Activated T-cell treated with anti-CD3 and anti-CD28 coated beads, Interleukin-2, amount 50 U/mL, for 4 hours (primary cell): ENCODE data around the gene SH3TC2. TPM values are rescaled to one million over a fixed set of nuclear protein-coding genes. Genes with fewer than 3 reads are reported as not detected.

ENCODE experiments used
- ATAC-seq, 2 donors: fragments of 200-7000 bp; cut with Tn5 transposase; one replicate each; pipeline ENCODE4 v1.10.0; 2021
- DNase-seq: peaks from one replicate; pipeline ENCODE4 v3.0.0-alpha.2; 2020
- H3K27me3 Mint-ChIP-seq: one replicate; pipeline ENCODE4 v1.8.0; 2021; ENCODE audit warnings: low read depth, mixed read lengths
- H3K36me3 Mint-ChIP-seq: one replicate; pipeline ENCODE4 v1.8.0; 2022; ENCODE audit warnings: mixed read lengths; ENCODE audit not compliant: insufficient read depth
- H3K4me1 Mint-ChIP-seq: one replicate; pipeline ENCODE4 v1.8.0; 2021; ENCODE audit warnings: low read depth, mixed read lengths
- H3K4me3 Mint-ChIP-seq: one replicate; pipeline ENCODE4 v1.8.0; 2021; ENCODE audit warnings: mild to moderate bottlenecking, moderate library complexity, mixed read lengths
- H3K9me3 Mint-ChIP-seq: one replicate; pipeline ENCODE4 v1.8.0; 2021; ENCODE audit warnings: mixed read lengths
- total RNA-seq, 3 donors: library from RNA; stranded (reverse); gene quantifications; one replicate each; pipeline ENCODE4 v1.2.1, GENCODE V29; 2021

SH3TC2 gene
- total RNA-seq, 3 donors from 2014 or later = not detected

GRCh38 chr5:149007174-149007573, 55.7 kb downstream of the SH3TC2 start:
- ATAC-seq (no peak), DNase-seq (no peak)
- no peak overlapping the region for H3K4me3 Mint-ChIP-seq
- no peaks in the 10 kb centered on the region for H3K4me1 Mint-ChIP-seq
- no peaks in the 10 kb centered on the region for H3K9me3 Mint-ChIP-seq
- no peaks in the 10 kb centered on the region for H3K36me3 Mint-ChIP-seq
- peaks cover 2% of the 10 kb centered on the region for H3K27me3 Mint-ChIP-seq

- H3K27me3 Mint-ChIP-seq = peaks cover 7% of the 10 kb centered on the region
- DNase-seq (no peak), ATAC-seq (no peak)
- H3K4me1 Mint-ChIP-seq = no peaks in the 10 kb centered on the region
- H3K9me3 Mint-ChIP-seq = no peaks in the 10 kb centered on the region
- H3K36me3 Mint-ChIP-seq = no peaks in the 10 kb centered on the region
- H3K4me3 Mint-ChIP-seq = no peak overlapping the region
Observed at GRCh38 chr5:149006426-149006825, 56.4 kb downstream of the SH3TC2 start.

- no peaks in the 10 kb centered on the region for H3K36me3 Mint-ChIP-seq
- ATAC-seq (no peak), DNase-seq (no peak)
- H3K4me3 Mint-ChIP-seq = no peak overlapping the region
- no peaks in the 10 kb centered on the region for H3K4me1 Mint-ChIP-seq
- peaks cover 7% of the 10 kb centered on the region for H3K27me3 Mint-ChIP-seq
- no peaks in the 10 kb centered on the region for H3K9me3 Mint-ChIP-seq
Observed at GRCh38 chr5:149005077-149005892, 57.6 kb downstream of the SH3TC2 start.

- H3K9me3 Mint-ChIP-seq = no peaks in the 10 kb centered on the region
- DNase-seq (no peak), ATAC-seq (no peak)
- peaks cover 7% of the 10 kb centered on the region for H3K27me3 Mint-ChIP-seq
- no peaks in the 10 kb centered on the region for H3K4me1 Mint-ChIP-seq
- H3K36me3 Mint-ChIP-seq = no peaks in the 10 kb centered on the region
- no peak overlapping the region for H3K4me3 Mint-ChIP-seq
Observed at GRCh38 chr5:149004559-149004958, 58.3 kb downstream of the SH3TC2 start.

- peaks cover 14% of the 10 kb centered on the region for H3K27me3 Mint-ChIP-seq
- DNase-seq = no peak
- no peaks in the 10 kb centered on the region for H3K36me3 Mint-ChIP-seq
- no peaks in the 10 kb centered on the region for H3K4me1 Mint-ChIP-seq
- ATAC-seq = no peak
- H3K9me3 Mint-ChIP-seq = no peaks in the 10 kb centered on the region
- H3K4me3 Mint-ChIP-seq = no peak overlapping the region
Observed at GRCh38 chr5:149002761-149003689, 59.8 kb downstream of the SH3TC2 start.

GRCh38 chr5:149002053-149002452, 60.8 kb downstream of the SH3TC2 start:
- Mint-ChIP-seq H3K27me3 (peaks cover 19% of the 10 kb centered on the region), H3K36me3 (no peaks in the 10 kb centered on the region), H3K4me1 (no peaks in the 10 kb centered on the region), H3K4me3 (no peak overlapping the region), H3K9me3 (no peaks in the 10 kb centered on the region)
- no peak for DNase-seq
- ATAC-seq = no peak

GRCh38 chr5:149001162-149001561, 61.7 kb downstream of the SH3TC2 start:
- Mint-ChIP-seq H3K27me3 (peaks cover 23% of the 10 kb centered on the region), H3K36me3 (no peaks in the 10 kb centered on the region), H3K4me3 (no peak overlapping the region), H3K9me3 (no peaks in the 10 kb centered on the region), H3K4me1 (no peaks in the 10 kb centered on the region)
- DNase-seq = no peak
- no peak for ATAC-seq

GRCh38 chr5:148999741-149000140, 63.1 kb downstream of the SH3TC2 start:
- no peaks in the 10 kb centered on the region for H3K9me3 Mint-ChIP-seq
- H3K36me3 Mint-ChIP-seq = no peaks in the 10 kb centered on the region
- no peak overlapping the region for H3K4me3 Mint-ChIP-seq
- no peaks in the 10 kb centered on the region for H3K4me1 Mint-ChIP-seq
- ATAC-seq (no peak), DNase-seq (no peak)
- peaks cover 23% of the 10 kb centered on the region for H3K27me3 Mint-ChIP-seq

GRCh38 chr5:148998174-148998797, 64.6 kb downstream of the SH3TC2 start:
- Mint-ChIP-seq H3K4me1 (no peaks in the 10 kb centered on the region), H3K36me3 (no peaks in the 10 kb centered on the region), H3K9me3 (no peaks in the 10 kb centered on the region), H3K27me3 (peaks cover 23% of the 10 kb centered on the region), H3K4me3 (no peak overlapping the region)
- DNase-seq (no peak), ATAC-seq (peak; percentile 34 to 50)

GRCh38 chr5:148996270-148996669, 66.6 kb downstream of the SH3TC2 start:
- DNase-seq (no peak), ATAC-seq (no peak)
- Mint-ChIP-seq H3K4me3 (no peak overlapping the region), H3K36me3 (no peaks in the 10 kb centered on the region), H3K27me3 (peaks cover 19% of the 10 kb centered on the region), H3K4me1 (no peaks in the 10 kb centered on the region), H3K9me3 (no peaks in the 10 kb centered on the region)

GRCh38 chr5:148995791-148996190, 67.1 kb downstream of the SH3TC2 start:
- H3K9me3 Mint-ChIP-seq = no peaks in the 10 kb centered on the region

GRCh38 chr5:148993283-148993936, 69.5 kb downstream of the SH3TC2 start:
- no peak for ATAC-seq
- Mint-ChIP-seq H3K27me3 (peaks cover 15% of the 10 kb centered on the region), H3K4me3 (no peak overlapping the region), H3K9me3 (no peaks in the 10 kb centered on the region), H3K4me1 (no peaks in the 10 kb centered on the region), H3K36me3 (no peaks in the 10 kb centered on the region)
- no peak for DNase-seq

More at GRCh38 chr5:148995791-148996190, 67.1 kb downstream of the SH3TC2 start:
- H3K36me3 Mint-ChIP-seq = no peaks in the 10 kb centered on the region
- ATAC-seq (no peak), DNase-seq (no peak)
- no peak overlapping the region for H3K4me3 Mint-ChIP-seq
- H3K4me1 Mint-ChIP-seq = no peaks in the 10 kb centered on the region
- H3K27me3 Mint-ChIP-seq = peaks cover 19% of the 10 kb centered on the region

GRCh38 chr5:148992265-148992664, 70.6 kb downstream of the SH3TC2 start:
- H3K9me3 Mint-ChIP-seq = no peaks in the 10 kb centered on the region
- H3K36me3 Mint-ChIP-seq = no peaks in the 10 kb centered on the region
- DNase-seq = no peak
- no peaks in the 10 kb centered on the region for H3K4me1 Mint-ChIP-seq
- ATAC-seq = no peak
- H3K27me3 Mint-ChIP-seq = peaks cover 15% of the 10 kb centered on the region
- no peak overlapping the region for H3K4me3 Mint-ChIP-seq

GRCh38 chr5:148991566-148991965, 71.3 kb downstream of the SH3TC2 start:
- ATAC-seq = no peak

More at GRCh38 chr5:148991566-148991965, 71.3 kb downstream of the SH3TC2 start:
- Mint-ChIP-seq H3K36me3 (no peaks in the 10 kb centered on the region), H3K9me3 (no peaks in the 10 kb centered on the region), H3K27me3 (peaks cover 16% of the 10 kb centered on the region), H3K4me3 (no peak overlapping the region), H3K4me1 (no peaks in the 10 kb centered on the region)
- no peak for DNase-seq
